Upper lobe of right lung (tissue), 1 donor: ENCODE results near the gene MT1B. TPM values are rescaled to one million over a fixed set of nuclear protein-coding genes. Genes with fewer than 3 reads are reported as not detected.

Source experiments
- ATAC-seq: fragments of 200-7000 bp; cut with Tn5 transposase; one replicate; pipeline ENCODE4 v1.9.1; 2020; ENCODE audit warnings: mild to moderate bottlenecking, moderate library complexity
- DNase-seq: peaks from one replicate; pipeline ENCODE4 v3.0.0-alpha.2; 2020
- H3K27ac ChIP-seq: fragments of 200-600 bp; one replicate; pipeline ENCODE4 v1.8.0; 2022
- H3K27me3 ChIP-seq: fragments of 200-600 bp; one replicate; pipeline ENCODE4 v1.8.0; 2022; ENCODE audit warnings: mild to moderate bottlenecking
- H3K36me3 ChIP-seq: fragments of 200-600 bp; one replicate; pipeline ENCODE4 v1.8.0; 2022
- H3K4me1 ChIP-seq: fragments of 200-600 bp; one replicate; pipeline ENCODE4 v1.8.0; 2022
- H3K4me3 ChIP-seq: fragments of 200-600 bp; one replicate; pipeline ENCODE4 v1.8.0; 2022; ENCODE audit warnings: mild to moderate bottlenecking
- H3K9me3 ChIP-seq: fragments of 200-600 bp; one replicate; pipeline ENCODE4 v1.8.0; 2022
- intact Hi-C: fragments of 100-400 bp; cut with DNase I; formaldehyde crosslinking; loops from one replicate; pipeline ENCODE4 v1.11.0; 2022
- total RNA-seq: library from RNA; stranded (reverse); fragmentation: NEBNext Ultra II Directional; extraction: Animal tissue kit (Norgen Biotek cat#: 25700); gene quantifications from one replicate; pipeline ENCODE4 v1.2.1, GENCODE V29; 2021
- TF ChIP-seq, protein P1 (sequence below): fragments of 200-600 bp; IDR thresholded peaks from one replicate; pipeline ENCODE4 v1.8.0; 2022; ENCODE audit warnings: antibody characterized with exemption
- donor health status: DM: no; HTN: yes; CAD: no; lungs with severe emphysema.

The MT1B gene
- total RNA-seq, 1 donor from 2014 or later = not detected

- Histone ChIP-seq H3K36me3 (no peaks in the 10 kb centered on the region), H3K27me3 (peaks cover 32% of the 10 kb centered on the region), H3K4me3 (peak overlapping the region; percentile 37), H3K27ac (no peak overlapping the region), H3K9me3 (no peaks in the 10 kb centered on the region), H3K4me1 (peaks cover 16% of the 10 kb centered on the region)
- ATAC-seq = no peak
- DNase-seq = no peak
- TF ChIP-seq, protein P1, sequence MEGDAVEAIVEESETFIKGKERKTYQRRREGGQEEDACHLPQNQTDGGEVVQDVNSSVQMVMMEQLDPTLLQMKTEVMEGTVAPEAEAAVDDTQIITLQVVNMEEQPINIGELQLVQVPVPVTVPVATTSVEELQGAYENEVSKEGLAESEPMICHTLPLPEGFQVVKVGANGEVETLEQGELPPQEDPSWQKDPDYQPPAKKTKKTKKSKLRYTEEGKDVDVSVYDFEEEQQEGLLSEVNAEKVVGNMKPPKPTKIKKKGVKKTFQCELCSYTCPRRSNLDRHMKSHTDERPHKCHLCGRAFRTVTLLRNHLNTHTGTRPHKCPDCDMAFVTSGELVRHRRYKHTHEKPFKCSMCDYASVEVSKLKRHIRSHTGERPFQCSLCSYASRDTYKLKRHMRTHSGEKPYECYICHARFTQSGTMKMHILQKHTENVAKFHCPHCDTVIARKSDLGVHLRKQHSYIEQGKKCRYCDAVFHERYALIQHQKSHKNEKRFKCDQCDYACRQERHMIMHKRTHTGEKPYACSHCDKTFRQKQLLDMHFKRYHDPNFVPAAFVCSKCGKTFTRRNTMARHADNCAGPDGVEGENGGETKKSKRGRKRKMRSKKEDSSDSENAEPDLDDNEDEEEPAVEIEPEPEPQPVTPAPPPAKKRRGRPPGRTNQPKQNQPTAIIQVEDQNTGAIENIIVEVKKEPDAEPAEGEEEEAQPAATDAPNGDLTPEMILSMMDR = no peak
- intact Hi-C loops = no loop called here
Measured at GRCh38 chr16:56643833-56644232, 7.9 kb upstream of the MT1B start.

DNA sequence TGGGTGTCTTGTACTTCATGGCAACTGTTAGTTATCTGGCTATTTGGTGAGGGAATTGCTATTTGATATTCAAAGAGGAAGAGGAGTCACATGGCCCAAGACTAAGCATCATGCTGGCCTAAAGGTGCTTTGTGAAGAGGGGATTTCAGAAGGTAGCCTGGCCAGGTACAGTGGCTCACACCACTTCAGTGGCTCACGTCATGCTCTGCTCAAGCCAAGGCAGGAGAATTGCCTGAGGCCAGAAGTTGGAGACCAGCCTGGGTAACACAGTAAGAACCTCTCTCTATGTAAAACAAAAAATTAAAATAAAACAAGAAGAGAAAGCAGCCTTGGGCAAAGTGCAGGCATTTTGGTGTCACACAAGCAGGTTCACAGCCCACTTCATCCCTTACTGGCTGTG is 6.4 kb upstream of the MT1B start:
- ATAC-seq (no peak), DNase-seq (no peak)
- intact Hi-C loops = no loop called here
- no peaks in the 10 kb centered on the region for H3K9me3 ChIP-seq
- H3K27me3 ChIP-seq = peaks cover 26% of the 10 kb centered on the region
- H3K4me1 ChIP-seq = peaks cover 12% of the 10 kb centered on the region
- TF ChIP-seq, protein P1 = no peak
- H3K4me3 ChIP-seq = no peak overlapping the region
- no peaks in the 10 kb centered on the region for H3K36me3 ChIP-seq
- no peak overlapping the region for H3K27ac ChIP-seq

DNA sequence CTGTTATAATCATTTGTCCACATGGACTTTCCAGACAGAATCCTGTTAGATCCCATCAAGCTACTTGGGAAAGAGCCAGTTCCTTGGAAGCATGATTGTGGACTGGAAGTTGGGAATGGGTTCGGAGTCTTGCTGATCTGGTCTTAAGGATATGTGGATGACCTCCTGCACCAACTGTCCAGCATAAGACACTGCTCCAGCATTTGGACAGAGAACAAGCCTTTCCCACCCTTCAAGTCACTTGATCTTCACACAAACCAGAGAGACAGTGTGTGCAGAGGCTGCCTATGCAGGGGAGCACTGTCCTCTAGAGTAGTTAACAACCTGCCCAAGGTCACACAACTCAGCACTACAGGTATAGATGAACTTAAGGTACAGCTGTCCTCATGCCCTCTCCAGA is 5.8 kb upstream of the MT1B start:
- peaks cover 26% of the 10 kb centered on the region for H3K27me3 ChIP-seq
- DNase-seq = no peak
- H3K4me3 ChIP-seq = no peak overlapping the region
- TF ChIP-seq, protein P1 = no peak
- no peaks in the 10 kb centered on the region for H3K9me3 ChIP-seq
- H3K4me1 ChIP-seq = peaks cover 12% of the 10 kb centered on the region
- intact Hi-C loops = no loop called here
- H3K36me3 ChIP-seq = no peaks in the 10 kb centered on the region
- no peak for ATAC-seq
- no peak overlapping the region for H3K27ac ChIP-seq

GRCh38 chr16:56647641-56648431 is 3.9 kb upstream of the MT1B start:
- Histone ChIP-seq H3K9me3 (no peaks in the 10 kb centered on the region), H3K36me3 (no peaks in the 10 kb centered on the region), H3K27ac (no peak overlapping the region), H3K27me3 (peaks cover 26% of the 10 kb centered on the region), H3K4me3 (no peak overlapping the region), H3K4me1 (peaks cover 12% of the 10 kb centered on the region)
- intact Hi-C loops = no loop called here
- ATAC-seq (no peak), DNase-seq (no peak)
- TF ChIP-seq, protein P1 = no peak

GRCh38 chr16:56649271-56649670 is 2.4 kb upstream of the MT1B start:
- intact Hi-C loops = no loop called here
- no peak for DNase-seq
- H3K36me3 ChIP-seq = no peaks in the 10 kb centered on the region
- no peaks in the 10 kb centered on the region for H3K9me3 ChIP-seq
- no peak for ATAC-seq
- TF ChIP-seq, protein P1 = no peak
- H3K4me3 ChIP-seq = no peak overlapping the region
- H3K27me3 ChIP-seq = peaks cover 26% of the 10 kb centered on the region
- H3K4me1 ChIP-seq = no peaks in the 10 kb centered on the region
- no peak overlapping the region for H3K27ac ChIP-seq
